GM23338 (cell line): Measurements from ENCODE around the gene RAN. TPM values are rescaled to one million over a fixed set of nuclear protein-coding genes. Genes with fewer than 3 reads are reported as not detected.

Experiments
- ATAC-seq: fragments of 200-7000 bp; cut with Tn5 transposase; 3 replicates; pipeline ENCODE4 v1.9.1; 2020
- DNase-seq: peaks from one replicate; pipeline ENCODE4 v3.0.0-alpha.2; 2015; ENCODE audit warnings: low spot score
- H2AFZ ChIP-seq: fragments of 200-600 bp; sonication (generic); 2 replicates; pipeline ENCODE4 v1.8.0; 2016; ENCODE audit warnings: antibody characterized with exemption, mild to moderate bottlenecking, moderate library complexity
- H3F3A ChIP-seq: fragments of 200-600 bp; sonication (generic); replicated peaks from 2 replicates; pipeline ENCODE4 v1.8.0; 2017; ENCODE audit warnings: antibody characterized with exemption, mixed run types, low read depth
- H3K27ac ChIP-seq: fragments of 200-600 bp; sonication (generic); 2 replicates; pipeline ENCODE4 v1.6.1; 2016; ENCODE audit warnings: low read depth
- H3K27me3 ChIP-seq: fragments of 200-600 bp; sonication (generic); 2 replicates; pipeline ENCODE4 v1.8.0; 2016; ENCODE audit warnings: mild to moderate bottlenecking, mixed run types, moderate library complexity; ENCODE audit not compliant: insufficient read depth
- H3K36me3 ChIP-seq: fragments of 200-600 bp; sonication (generic); 2 replicates; pipeline ENCODE4 v1.8.0; 2016; ENCODE audit warnings: mild to moderate bottlenecking; ENCODE audit not compliant: insufficient read depth
- H3K4me1 ChIP-seq: fragments of 200-600 bp; sonication (generic); 2 replicates; pipeline ENCODE4 v1.8.0; 2016; ENCODE audit warnings: mild to moderate bottlenecking, moderate library complexity; ENCODE audit not compliant: insufficient read depth
- H3K4me2 ChIP-seq: fragments of 200-600 bp; sonication (generic); 2 replicates; pipeline ENCODE4 v1.7.1; 2017; ENCODE audit warnings: mixed run types
- H3K4me3 ChIP-seq: fragments of 200-600 bp; sonication (generic); 2 replicates; pipeline ENCODE4 v1.6.1; 2016; ENCODE audit warnings: mixed run types
- H3K79me2 ChIP-seq: fragments of 200-600 bp; sonication (generic); replicated peaks from 2 replicates; pipeline ENCODE4 v1.8.0; 2017; ENCODE audit warnings: mild to moderate bottlenecking; ENCODE audit not compliant: insufficient read depth
- H3K9me2 ChIP-seq: fragments of 200-600 bp; sonication (generic); 2 replicates; pipeline ENCODE4 v1.8.0; 2017; ENCODE audit not compliant: insufficient read depth
- H4K20me1 ChIP-seq: fragments of 200-600 bp; sonication (generic); replicated peaks from 2 replicates; pipeline ENCODE4 v1.8.0; 2017; ENCODE audit warnings: mild to moderate bottlenecking; ENCODE audit not compliant: insufficient read depth
- H3K27ac Mint-ChIP-seq: 2 replicates; pipeline ENCODE4 v1.8.0; 2020; ENCODE audit warnings: inconsistent platforms, mild to moderate bottlenecking, moderate library complexity, mixed read lengths
- H3K27me3 Mint-ChIP-seq: 3 replicates; pipeline ENCODE4 v1.8.0; 2022; ENCODE audit warnings: low read depth, mild to moderate bottlenecking, moderate library complexity, mixed read lengths, inconsistent platforms; ENCODE audit not compliant: insufficient read depth, poor library complexity
- H3K36me3 Mint-ChIP-seq: 3 replicates; pipeline ENCODE4 v1.8.0; 2021; ENCODE audit warnings: low read depth, mild to moderate bottlenecking, inconsistent platforms, moderate library complexity, mixed read lengths
- H3K4me1 Mint-ChIP-seq: 3 replicates; pipeline ENCODE4 v1.8.0; 2020; ENCODE audit warnings: mild to moderate bottlenecking, inconsistent platforms, mixed read lengths
- H3K4me3 Mint-ChIP-seq: 3 replicates; pipeline ENCODE4 v1.8.0; 2021; ENCODE audit warnings: moderate library complexity, mild to moderate bottlenecking, inconsistent platforms, mixed read lengths
- H3K9me3 Mint-ChIP-seq: 3 replicates; pipeline ENCODE4 v1.8.0; 2020; ENCODE audit warnings: moderate library complexity, mild to moderate bottlenecking, inconsistent platforms, mixed read lengths
- CREB1 ChIP-seq: fragments of 250-450 bp; sonication (Bioruptor Pico); IDR thresholded peaks from 2 replicates; pipeline ENCODE4 v1.5.0; 2020; ENCODE audit warnings: low read depth, mild to moderate bottlenecking, moderate library complexity
- CTCF ChIP-seq, 2 experiments: fragments of 200-600 bp in 1 of 2; sonication (generic) in 1 of 2; conservative IDR thresholded peaks; 2 replicates each; pipeline versions ENCODE4 v1.5.1 to v1.6.1; 2016 to 2017; ENCODE audit warnings: antibody characterized with exemption in 2 of 2, low read depth in 2 of 2, mild to moderate bottlenecking in 2 of 2, moderate library complexity in 1 of 2
- ETS1 ChIP-seq: IDR thresholded peaks from 2 replicates; pipeline ENCODE4 v1.6.1; 2016; ENCODE audit warnings: antibody characterized with exemption
- EZH2phosphoT487 ChIP-seq: fragments of 200-600 bp; sonication (generic); IDR thresholded peaks from one replicate; pipeline ENCODE4 v1.8.1; 2018; ENCODE audit warnings: antibody characterized with exemption; ENCODE audit not compliant: unreplicated experiment
- NANOG ChIP-seq: IDR thresholded peaks from 2 replicates; pipeline ENCODE4 v1.6.1; 2016; ENCODE audit warnings: antibody characterized with exemption, borderline replicate concordance
- POLR2AphosphoS5 ChIP-seq: IDR thresholded peaks from 2 replicates; pipeline ENCODE4 v1.6.1; 2016; ENCODE audit warnings: antibody characterized with exemption, low read depth
- STAT1 ChIP-seq: IDR thresholded peaks from one replicate; pipeline ENCODE4 v1.6.1; 2016; ENCODE audit warnings: antibody characterized with exemption; ENCODE audit not compliant: unreplicated experiment
- ZNF114 ChIP-seq: fragments of 250-450 bp; sonication (Bioruptor Pico); IDR thresholded peaks from 2 replicates; pipeline ENCODE4 v1.5.0; 2020; ENCODE audit warnings: mild to moderate bottlenecking, moderate library complexity
- ZNF331 ChIP-seq: fragments of 250-450 bp; sonication (Bioruptor Pico); IDR thresholded peaks from 2 replicates; pipeline ENCODE4 v1.5.0; 2020; ENCODE audit warnings: low read depth, mild to moderate bottlenecking, moderate library complexity
- polyA plus RNA-seq: library from polyadenylated mRNA; unstranded; fragments of >200 nt; fragmentation: Nextera tagmentation; extraction: Ambion mirVana; gene quantifications from 2 replicates; pipeline ENCODE4 v1.2.1, GENCODE V29; 2016
- total RNA-seq: library from RNA; depleted of rRNA; stranded (reverse); fragments of >200 nt; shearing (Covaris generic); gene quantifications from 2 replicates; pipeline ENCODE4 v1.2.3, GENCODE V29; 2014
- TF ChIP-seq, protein P1 (sequence below): fragments of 250-450 bp; sonication (Bioruptor Pico); IDR thresholded peaks from 2 replicates; pipeline ENCODE4 v1.5.0; 2020; ENCODE audit warnings: mild to moderate bottlenecking, moderate library complexity

Gene RAN
- total and polyA plus RNA-seq, 2 experiments from 2014 or later = 976 to 2,289 TPM

DNA sequence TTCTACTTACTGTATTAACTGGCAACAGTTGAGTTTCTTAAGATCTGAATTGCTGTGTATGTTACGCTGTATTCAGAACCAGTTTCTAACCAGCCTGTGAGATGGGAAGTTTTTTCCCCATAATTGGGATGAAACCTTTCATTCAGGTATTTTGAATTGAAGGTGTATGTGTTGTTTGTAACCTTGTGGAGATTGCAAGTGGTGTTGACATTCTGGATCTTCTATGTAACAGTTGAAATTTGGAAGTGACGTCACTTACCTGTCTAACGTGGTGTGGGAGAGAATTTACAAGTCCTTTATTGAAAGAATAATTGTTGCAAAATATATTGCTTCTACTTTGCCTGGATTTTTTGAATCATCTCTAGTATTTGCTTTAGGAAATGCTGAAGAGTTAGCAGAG lies 5.5 kb downstream of the RAN start:
- Mint-ChIP-seq H3K4me3 (no peak overlapping the region), H3K27me3 (peaks cover 24% of the 10 kb centered on the region), H3K27ac (no peak overlapping the region), H3K4me1 (peaks cover 53% of the 10 kb centered on the region), H3K36me3 (peaks cover 54% of the 10 kb centered on the region), H3K9me3 (peaks cover 4% of the 10 kb centered on the region; the same call in 2 of the 3 replicates)
- Histone ChIP-seq H3K27ac (peak overlapping the region; percentile 90), H3K79me2 (peaks cover 32% of the 10 kb centered on the region), H3K4me3 (no peak overlapping the region), H4K20me1 (peaks cover 44% of the 10 kb centered on the region), H3K27me3 (no peaks in the 10 kb centered on the region), H3K36me3 (peaks cover 47% of the 10 kb centered on the region), H2AFZ (no peak overlapping the region), H3K4me1 (peaks cover 39% of the 10 kb centered on the region), H3K9me2 (no peaks in the 10 kb centered on the region), H3K4me2 (no peak overlapping the region), H3F3A (peaks cover 57% of the 10 kb centered on the region)
- DNase-seq (no peak), ATAC-seq (no peak)
- TF ChIP-seq EZH2phosphoT487 (no peak), POLR2AphosphoS5 (peak; percentile 33; the same call in 1 of the 2 replicates)

DNA sequence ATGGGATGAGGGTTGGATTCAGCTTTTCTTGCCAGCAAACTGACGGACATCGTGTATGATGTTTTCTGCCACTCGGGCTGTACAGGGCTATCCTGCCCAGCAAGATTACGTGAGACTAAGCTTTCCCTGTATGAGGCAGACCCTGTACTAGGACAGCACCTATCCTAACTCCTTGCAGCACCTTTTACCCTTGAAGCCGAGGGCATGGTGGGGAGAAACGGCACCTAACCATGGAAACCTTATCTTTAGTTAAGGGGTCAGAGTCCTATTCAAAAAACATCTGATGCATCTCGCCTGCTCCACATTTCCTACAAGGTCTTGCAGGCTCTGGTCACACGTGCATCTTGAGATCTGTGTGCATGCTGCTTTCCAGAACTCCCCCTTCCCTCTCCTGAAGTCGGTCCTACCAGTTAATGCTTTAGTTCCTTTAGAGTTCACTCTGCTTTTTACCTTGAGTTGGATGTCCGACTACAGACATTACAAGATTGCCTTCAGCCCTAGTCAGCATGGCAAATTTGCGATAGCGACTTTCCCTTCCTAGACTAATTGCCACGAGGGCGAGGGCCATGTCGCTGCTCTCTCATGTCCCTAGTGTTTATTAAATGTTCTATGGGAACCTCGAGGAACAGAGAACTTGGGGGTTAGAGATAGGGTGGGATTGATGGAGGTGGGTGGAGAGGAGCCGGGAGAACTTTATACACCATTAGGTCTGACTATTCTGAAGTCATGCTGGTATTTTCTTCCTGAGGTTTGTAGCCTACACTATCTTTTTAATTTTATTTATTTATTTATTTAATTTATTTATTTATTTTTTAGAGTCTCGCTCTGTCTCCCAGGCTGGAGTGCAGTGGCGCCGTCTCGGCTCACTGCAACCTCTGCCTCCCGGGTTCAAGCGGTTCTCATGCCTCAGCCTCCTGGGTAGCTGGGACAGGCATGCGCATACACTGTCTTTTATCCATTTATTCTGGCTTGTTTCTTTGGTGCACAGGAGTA lies 6.6 kb downstream of the RAN start:
- Histone ChIP-seq H3K4me1 (peaks cover 33% of the 10 kb centered on the region), H3K36me3 (peaks cover 39% of the 10 kb centered on the region), H3K27ac (peak overlapping the region; percentile 90), H4K20me1 (peaks cover 43% of the 10 kb centered on the region), H3K9me2 (no peaks in the 10 kb centered on the region), H3K27me3 (no peaks in the 10 kb centered on the region), H3F3A (peaks cover 51% of the 10 kb centered on the region), H3K4me2 (no peak overlapping the region), H3K4me3 (no peak overlapping the region), H2AFZ (no peak overlapping the region), H3K79me2 (peaks cover 21% of the 10 kb centered on the region)
- Mint-ChIP-seq H3K27ac (no peak overlapping the region), H3K27me3 (peaks cover 18% of the 10 kb centered on the region), H3K9me3 (no peaks in the 10 kb centered on the region; the same call in 1 of the 3 replicates), H3K36me3 (peaks cover 43% of the 10 kb centered on the region), H3K4me1 (peaks cover 47% of the 10 kb centered on the region), H3K4me3 (no peak overlapping the region)
- peak; percentile 19 for DNase-seq
- peak; percentile 24 for ATAC-seq
- TF ChIP-seq STAT1 (no peak), EZH2phosphoT487 (no peak), ZNF114 (CRISPR knock-in tag) (no peak), NANOG (no peak), ZNF331 (CRISPR knock-in tag) (no peak), ETS1 (no peak), CTCF (conservative IDR thresholded peaks at IDR 0.05; ENCODE audit: low read depth in 2 of 2) (no peak), CREB1 (CRISPR knock-in tag) (no peak), POLR2AphosphoS5 (no peak)
- TF ChIP-seq, protein P1, sequence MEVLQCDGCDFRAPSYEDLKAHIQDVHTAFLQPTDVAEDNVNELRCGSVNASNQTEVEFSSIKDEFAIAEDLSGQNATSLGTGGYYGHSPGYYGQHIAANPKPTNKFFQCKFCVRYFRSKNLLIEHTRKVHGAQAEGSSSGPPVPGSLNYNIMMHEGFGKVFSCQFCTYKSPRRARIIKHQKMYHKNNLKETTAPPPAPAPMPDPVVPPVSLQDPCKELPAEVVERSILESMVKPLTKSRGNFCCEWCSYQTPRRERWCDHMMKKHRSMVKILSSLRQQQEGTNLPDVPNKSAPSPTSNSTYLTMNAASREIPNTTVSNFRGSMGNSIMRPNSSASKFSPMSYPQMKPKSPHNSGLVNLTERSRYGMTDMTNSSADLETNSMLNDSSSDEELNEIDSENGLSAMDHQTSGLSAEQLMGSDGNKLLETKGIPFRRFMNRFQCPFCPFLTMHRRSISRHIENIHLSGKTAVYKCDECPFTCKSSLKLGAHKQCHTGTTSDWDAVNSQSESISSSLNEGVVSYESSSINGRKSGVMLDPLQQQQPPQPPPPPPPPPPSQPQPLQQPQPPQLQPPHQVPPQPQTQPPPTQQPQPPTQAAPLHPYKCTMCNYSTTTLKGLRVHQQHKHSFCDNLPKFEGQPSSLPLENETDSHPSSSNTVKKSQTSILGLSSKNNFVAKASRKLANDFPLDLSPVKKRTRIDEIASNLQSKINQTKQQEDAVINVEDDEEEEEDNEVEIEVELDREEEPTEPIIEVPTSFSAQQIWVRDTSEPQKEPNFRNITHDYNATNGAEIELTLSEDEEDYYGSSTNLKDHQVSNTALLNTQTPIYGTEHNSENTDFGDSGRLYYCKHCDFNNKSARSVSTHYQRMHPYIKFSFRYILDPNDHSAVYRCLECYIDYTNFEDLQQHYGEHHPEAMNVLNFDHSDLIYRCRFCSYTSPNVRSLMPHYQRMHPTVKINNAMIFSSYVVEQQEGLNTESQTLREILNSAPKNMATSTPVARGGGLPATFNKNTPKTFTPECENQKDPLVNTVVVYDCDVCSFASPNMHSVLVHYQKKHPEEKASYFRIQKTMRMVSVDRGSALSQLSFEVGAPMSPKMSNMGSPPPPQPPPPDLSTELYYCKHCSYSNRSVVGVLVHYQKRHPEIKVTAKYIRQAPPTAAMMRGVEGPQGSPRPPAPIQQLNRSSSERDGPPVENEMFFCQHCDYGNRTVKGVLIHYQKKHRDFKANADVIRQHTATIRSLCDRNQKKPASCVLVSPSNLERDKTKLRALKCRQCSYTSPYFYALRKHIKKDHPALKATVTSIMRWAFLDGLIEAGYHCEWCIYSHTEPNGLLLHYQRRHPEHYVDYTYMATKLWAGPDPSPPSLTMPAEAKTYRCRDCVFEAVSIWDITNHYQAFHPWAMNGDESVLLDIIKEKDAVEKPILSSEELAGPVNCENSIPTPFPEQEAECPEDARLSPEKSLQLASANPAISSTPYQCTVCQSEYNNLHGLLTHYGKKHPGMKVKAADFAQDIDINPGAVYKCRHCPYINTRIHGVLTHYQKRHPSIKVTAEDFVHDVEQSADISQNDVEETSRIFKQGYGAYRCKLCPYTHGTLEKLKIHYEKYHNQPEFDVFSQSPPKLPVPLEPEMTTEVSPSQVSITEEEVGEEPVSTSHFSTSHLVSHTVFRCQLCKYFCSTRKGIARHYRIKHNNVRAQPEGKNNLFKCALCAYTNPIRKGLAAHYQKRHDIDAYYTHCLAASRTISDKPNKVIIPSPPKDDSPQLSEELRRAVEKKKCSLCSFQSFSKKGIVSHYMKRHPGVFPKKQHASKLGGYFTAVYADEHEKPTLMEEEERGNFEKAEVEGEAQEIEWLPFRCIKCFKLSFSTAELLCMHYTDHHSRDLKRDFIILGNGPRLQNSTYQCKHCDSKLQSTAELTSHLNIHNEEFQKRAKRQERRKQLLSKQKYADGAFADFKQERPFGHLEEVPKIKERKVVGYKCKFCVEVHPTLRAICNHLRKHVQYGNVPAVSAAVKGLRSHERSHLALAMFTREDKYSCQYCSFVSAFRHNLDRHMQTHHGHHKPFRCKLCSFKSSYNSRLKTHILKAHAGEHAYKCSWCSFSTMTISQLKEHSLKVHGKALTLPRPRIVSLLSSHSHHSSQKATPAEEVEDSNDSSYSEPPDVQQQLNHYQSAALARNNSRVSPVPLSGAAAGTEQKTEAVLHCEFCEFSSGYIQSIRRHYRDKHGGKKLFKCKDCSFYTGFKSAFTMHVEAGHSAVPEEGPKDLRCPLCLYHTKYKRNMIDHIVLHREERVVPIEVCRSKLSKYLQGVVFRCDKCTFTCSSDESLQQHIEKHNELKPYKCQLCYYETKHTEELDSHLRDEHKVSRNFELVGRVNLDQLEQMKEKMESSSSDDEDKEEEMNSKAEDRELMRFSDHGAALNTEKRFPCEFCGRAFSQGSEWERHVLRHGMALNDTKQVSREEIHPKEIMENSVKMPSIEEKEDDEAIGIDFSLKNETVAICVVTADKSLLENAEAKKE (CRISPR knock-in tag) = no peak
